ENCODE data around the gene TPSD1. TPM values are rescaled to one million over a fixed set of nuclear protein-coding genes. Genes with fewer than 3 reads are reported as not detected.

Gene TPSD1
- total and polyA plus RNA-seq, 2 experiments from 2014 or later: 0.17 TPM; not detected in 1

DNA sequence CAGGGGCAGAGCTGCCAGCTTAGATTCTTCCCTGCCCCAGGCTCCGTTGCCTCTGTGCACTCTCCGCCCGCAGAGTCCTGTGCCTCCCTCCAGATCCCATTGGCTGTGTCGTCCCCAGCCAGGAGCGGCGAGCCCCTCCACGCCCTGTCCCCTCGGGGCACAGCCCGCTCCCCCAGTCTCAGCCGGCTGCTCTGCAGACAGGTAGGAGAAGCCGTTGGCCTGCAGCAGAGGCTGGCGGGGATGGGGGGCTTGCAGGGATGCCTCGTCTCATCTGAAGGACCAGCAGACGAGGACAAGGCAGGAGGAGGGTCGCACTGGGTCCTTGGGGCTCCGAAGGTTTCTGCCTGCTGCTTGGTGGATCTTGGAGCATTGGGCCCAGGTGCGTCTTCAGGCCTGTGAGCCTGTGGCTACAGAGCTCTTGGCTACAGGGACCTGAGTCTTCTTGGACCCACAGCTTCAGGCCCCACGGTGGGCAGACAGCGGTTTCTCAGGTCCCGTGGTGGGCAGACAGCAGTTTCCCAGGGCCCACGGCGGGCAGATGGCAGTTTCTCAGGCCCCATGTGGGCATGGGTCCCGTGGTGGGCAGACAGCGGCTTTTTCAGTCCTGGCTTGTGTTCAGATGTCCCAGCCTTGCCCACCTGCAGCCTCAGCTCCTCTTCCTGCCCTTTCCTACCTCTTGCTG, 36.8 kb upstream of the TPSD1 start (continued):
- TF ChIP-seq, protein P1, sequence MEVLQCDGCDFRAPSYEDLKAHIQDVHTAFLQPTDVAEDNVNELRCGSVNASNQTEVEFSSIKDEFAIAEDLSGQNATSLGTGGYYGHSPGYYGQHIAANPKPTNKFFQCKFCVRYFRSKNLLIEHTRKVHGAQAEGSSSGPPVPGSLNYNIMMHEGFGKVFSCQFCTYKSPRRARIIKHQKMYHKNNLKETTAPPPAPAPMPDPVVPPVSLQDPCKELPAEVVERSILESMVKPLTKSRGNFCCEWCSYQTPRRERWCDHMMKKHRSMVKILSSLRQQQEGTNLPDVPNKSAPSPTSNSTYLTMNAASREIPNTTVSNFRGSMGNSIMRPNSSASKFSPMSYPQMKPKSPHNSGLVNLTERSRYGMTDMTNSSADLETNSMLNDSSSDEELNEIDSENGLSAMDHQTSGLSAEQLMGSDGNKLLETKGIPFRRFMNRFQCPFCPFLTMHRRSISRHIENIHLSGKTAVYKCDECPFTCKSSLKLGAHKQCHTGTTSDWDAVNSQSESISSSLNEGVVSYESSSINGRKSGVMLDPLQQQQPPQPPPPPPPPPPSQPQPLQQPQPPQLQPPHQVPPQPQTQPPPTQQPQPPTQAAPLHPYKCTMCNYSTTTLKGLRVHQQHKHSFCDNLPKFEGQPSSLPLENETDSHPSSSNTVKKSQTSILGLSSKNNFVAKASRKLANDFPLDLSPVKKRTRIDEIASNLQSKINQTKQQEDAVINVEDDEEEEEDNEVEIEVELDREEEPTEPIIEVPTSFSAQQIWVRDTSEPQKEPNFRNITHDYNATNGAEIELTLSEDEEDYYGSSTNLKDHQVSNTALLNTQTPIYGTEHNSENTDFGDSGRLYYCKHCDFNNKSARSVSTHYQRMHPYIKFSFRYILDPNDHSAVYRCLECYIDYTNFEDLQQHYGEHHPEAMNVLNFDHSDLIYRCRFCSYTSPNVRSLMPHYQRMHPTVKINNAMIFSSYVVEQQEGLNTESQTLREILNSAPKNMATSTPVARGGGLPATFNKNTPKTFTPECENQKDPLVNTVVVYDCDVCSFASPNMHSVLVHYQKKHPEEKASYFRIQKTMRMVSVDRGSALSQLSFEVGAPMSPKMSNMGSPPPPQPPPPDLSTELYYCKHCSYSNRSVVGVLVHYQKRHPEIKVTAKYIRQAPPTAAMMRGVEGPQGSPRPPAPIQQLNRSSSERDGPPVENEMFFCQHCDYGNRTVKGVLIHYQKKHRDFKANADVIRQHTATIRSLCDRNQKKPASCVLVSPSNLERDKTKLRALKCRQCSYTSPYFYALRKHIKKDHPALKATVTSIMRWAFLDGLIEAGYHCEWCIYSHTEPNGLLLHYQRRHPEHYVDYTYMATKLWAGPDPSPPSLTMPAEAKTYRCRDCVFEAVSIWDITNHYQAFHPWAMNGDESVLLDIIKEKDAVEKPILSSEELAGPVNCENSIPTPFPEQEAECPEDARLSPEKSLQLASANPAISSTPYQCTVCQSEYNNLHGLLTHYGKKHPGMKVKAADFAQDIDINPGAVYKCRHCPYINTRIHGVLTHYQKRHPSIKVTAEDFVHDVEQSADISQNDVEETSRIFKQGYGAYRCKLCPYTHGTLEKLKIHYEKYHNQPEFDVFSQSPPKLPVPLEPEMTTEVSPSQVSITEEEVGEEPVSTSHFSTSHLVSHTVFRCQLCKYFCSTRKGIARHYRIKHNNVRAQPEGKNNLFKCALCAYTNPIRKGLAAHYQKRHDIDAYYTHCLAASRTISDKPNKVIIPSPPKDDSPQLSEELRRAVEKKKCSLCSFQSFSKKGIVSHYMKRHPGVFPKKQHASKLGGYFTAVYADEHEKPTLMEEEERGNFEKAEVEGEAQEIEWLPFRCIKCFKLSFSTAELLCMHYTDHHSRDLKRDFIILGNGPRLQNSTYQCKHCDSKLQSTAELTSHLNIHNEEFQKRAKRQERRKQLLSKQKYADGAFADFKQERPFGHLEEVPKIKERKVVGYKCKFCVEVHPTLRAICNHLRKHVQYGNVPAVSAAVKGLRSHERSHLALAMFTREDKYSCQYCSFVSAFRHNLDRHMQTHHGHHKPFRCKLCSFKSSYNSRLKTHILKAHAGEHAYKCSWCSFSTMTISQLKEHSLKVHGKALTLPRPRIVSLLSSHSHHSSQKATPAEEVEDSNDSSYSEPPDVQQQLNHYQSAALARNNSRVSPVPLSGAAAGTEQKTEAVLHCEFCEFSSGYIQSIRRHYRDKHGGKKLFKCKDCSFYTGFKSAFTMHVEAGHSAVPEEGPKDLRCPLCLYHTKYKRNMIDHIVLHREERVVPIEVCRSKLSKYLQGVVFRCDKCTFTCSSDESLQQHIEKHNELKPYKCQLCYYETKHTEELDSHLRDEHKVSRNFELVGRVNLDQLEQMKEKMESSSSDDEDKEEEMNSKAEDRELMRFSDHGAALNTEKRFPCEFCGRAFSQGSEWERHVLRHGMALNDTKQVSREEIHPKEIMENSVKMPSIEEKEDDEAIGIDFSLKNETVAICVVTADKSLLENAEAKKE (CRISPR knock-in tag; IDR thresholded peaks at IDR 0.05): no peak
- TF ChIP-seq CREB1 (CRISPR knock-in tag; IDR thresholded peaks at IDR 0.05; ENCODE audit: low read depth) (no peak), STAT1 (IDR thresholded peaks at IDR 0.05; ENCODE audit: unreplicated experiment) (no peak)

GRCh38 chr16:1220098-1220728, 35.7 kb upstream of the TPSD1 start:
- Mint-ChIP-seq H3K9me3 (no peaks in the 10 kb centered on the region), H3K4me1 (no peaks in the 10 kb centered on the region), H3K27ac (no peak overlapping the region), H3K27me3 (ENCODE audit: insufficient read depth, low read depth, poor library complexity) (peaks cover 20% of the 10 kb centered on the region), H3K36me3 (ENCODE audit: low read depth) (no peaks in the 10 kb centered on the region; the same call in 2 of the 3 replicates), H3K4me3 (no peak overlapping the region)
- ATAC-seq: no peak
- no peaks in the 10 kb centered on the region for H3K36me3 ChIP-seq (ENCODE audit: insufficient read depth)
- H2AFZ ChIP-seq: no peak overlapping the region
- no peaks in the 10 kb centered on the region for H3F3A ChIP-seq (replicated peaks; ENCODE audit: low read depth)
- no peaks in the 10 kb centered on the region for H3K9me2 ChIP-seq (ENCODE audit: insufficient read depth)
- no peaks in the 10 kb centered on the region; the same call in none of the 2 replicates for H4K20me1 ChIP-seq (replicated peaks; ENCODE audit: insufficient read depth)
- H3K79me2 ChIP-seq (replicated peaks; ENCODE audit: insufficient read depth): no peaks in the 10 kb centered on the region
- H3K4me3 ChIP-seq: no peak overlapping the region
- H3K4me2 ChIP-seq: no peak overlapping the region
- no peaks in the 10 kb centered on the region for H3K27me3 ChIP-seq (ENCODE audit: insufficient read depth)
- no peak overlapping the region for H3K27ac ChIP-seq (ENCODE audit: low read depth)
- no peak for DNase-seq (ENCODE audit: low spot score)
- H3K4me1 ChIP-seq (ENCODE audit: insufficient read depth): no peaks in the 10 kb centered on the region
- TF ChIP-seq EZH2phosphoT487 (IDR thresholded peaks at IDR 0.05; ENCODE audit: unreplicated experiment) (no peak), ZNF331 (CRISPR knock-in tag; IDR thresholded peaks at IDR 0.05; ENCODE audit: low read depth) (no peak), STAT1 (IDR thresholded peaks at IDR 0.05; ENCODE audit: unreplicated experiment) (no peak), NANOG (IDR thresholded peaks at IDR 0.05; ENCODE audit: borderline replicate concordance) (no peak), EZH2 (IDR thresholded peaks at IDR 0.05; ENCODE audit: low read depth, unreplicated experiment) (no peak), CREB1 (CRISPR knock-in tag; IDR thresholded peaks at IDR 0.05; ENCODE audit: low read depth) (no peak), JUNB (IDR thresholded peaks at IDR 0.05; ENCODE audit: unreplicated experiment) (no peak), REST (IDR thresholded peaks at IDR 0.05; ENCODE audit: unreplicated experiment) (no peak), ZNF114 (CRISPR knock-in tag; IDR thresholded peaks at IDR 0.05) (no peak)
